Measurements from ENCODE around the gene TIGIT.

- no peak for TF ChIP-seq CTCF (IDR thresholded peaks at IDR 0.05)
- TF ChIP-seq EZH2 (IDR thresholded peaks at IDR 0.05; ENCODE audit: borderline replicate concordance, insufficient read depth, low read depth, low read length, poor library complexity, severe bottlenecking): no peak
These were observed 14.0 kb downstream of the TIGIT start for GRCh38 chr3:114307832-114308231.
